ENCODE data around the gene FAM107B.

- TF ChIP-seq CTCF (IDR thresholded peaks at IDR 0.05) (no peak), EZH2phosphoT487 (IDR thresholded peaks at IDR 0.05) (no peak)
Measured at GRCh38 chr10:14478201-14478600, 296.5 kb downstream of the FAM107B start.

Measured in neural progenitor cell (in vitro differentiated cells).